Activated naive CD4-positive, alpha-beta T cell treated with anti-CD3 and anti-CD28 coated beads for 36 hours (primary cell): ENCODE results near the gene CLHC1. TPM values are rescaled to one million over a fixed set of nuclear protein-coding genes. Genes with fewer than 3 reads are reported as not detected.
"Not testable (repeated sequence)": the region's sequence is repeated elsewhere in the genome, so short reads cannot be mapped to it uniquely, and the experiment has no call there.

ENCODE experiments used
- CTCF ChIA-PET: fragments of 350-600 bp; sonication (Branson Sonifier 250); formaldehyde crosslinking; loops from one replicate; lab custom pipeline; 2021; ENCODE audit warnings: antibody characterized with exemption; lab: Charles Lee
- DNase-seq: peaks from one replicate; pipeline ENCODE4 v3.0.0-alpha.2; 2020
- H3K27ac Mint-ChIP-seq: one replicate; pipeline ENCODE4 v1.8.0; 2021; ENCODE audit warnings: mild to moderate bottlenecking, mixed read lengths
- H3K27me3 Mint-ChIP-seq: one replicate; pipeline ENCODE4 v1.8.0; 2021; ENCODE audit warnings: low read depth, mixed read lengths
- H3K36me3 Mint-ChIP-seq: one replicate; pipeline ENCODE4 v1.8.0; 2021; ENCODE audit warnings: low read depth, mixed read lengths
- H3K4me1 Mint-ChIP-seq: one replicate; pipeline ENCODE4 v1.8.0; 2021; ENCODE audit warnings: low read depth, mixed read lengths
- H3K4me3 Mint-ChIP-seq: one replicate; pipeline ENCODE4 v1.8.0; 2021; ENCODE audit warnings: mild to moderate bottlenecking, moderate library complexity, mixed read lengths
- H3K9me3 Mint-ChIP-seq: one replicate; pipeline ENCODE4 v1.8.0; 2021; ENCODE audit warnings: mixed read lengths
- intact Hi-C: fragments of 100-400 bp; cut with micrococcal nuclease; formaldehyde crosslinking; loops from one replicate; pipeline ENCODE4 v1.15.1; 2023
- total RNA-seq, 2 experiments: library from RNA; stranded (reverse); gene quantifications; one replicate each; pipeline ENCODE4 v1.2.3, GENCODE V29; 2021

CLHC1 gene
- total RNA-seq, 2 experiments from 2014 or later, result 2.4 to 3.1 TPM

GRCh38 chr2:55135491-55135890 is 96.6 kb downstream of the CLHC1 start:
- Mint-ChIP-seq H3K27me3 (no peaks in the 10 kb centered on the region), H3K27ac (no peak overlapping the region), H3K9me3 (peaks cover 2% of the 10 kb centered on the region), H3K4me3 (no peak overlapping the region), H3K4me1 (peaks cover 25% of the 10 kb centered on the region), H3K36me3 (no peaks in the 10 kb centered on the region)
- intact Hi-C loops, result loop anchor here (2.0 kb wide), 2 partner anchors 87 to 481 kb away; partner anchors contain the start of gene PPP4R3B
- no peak for DNase-seq
- CTCF ChIA-PET, result interaction anchor here (2.1 kb wide), 1 partner anchor 33 kb away, joined by 7 read pairs; no protein-coding TSS in a partner anchor

GRCh38 chr2:55134316-55134706 is 97.8 kb downstream of the CLHC1 start:
- H3K36me3 Mint-ChIP-seq, result no peaks in the 10 kb centered on the region
- peak overlapping the region; percentile 75 for H3K4me3 Mint-ChIP-seq
- H3K4me1 Mint-ChIP-seq, result peaks cover 25% of the 10 kb centered on the region
- H3K27me3 Mint-ChIP-seq, result no peaks in the 10 kb centered on the region
- CTCF ChIA-PET, result interaction anchor here (0.8 to 2.1 kb wide), 3 partner anchors 31 to 235 kb away, joined by 4 to 7 read pairs (median 4); no protein-coding TSS in a partner anchor
- H3K9me3 Mint-ChIP-seq, result peaks cover 2% of the 10 kb centered on the region
- peak overlapping the region; percentile 95 for H3K27ac Mint-ChIP-seq
- intact Hi-C loops, result loop anchor here (1.0 to 5.0 kb wide), 8 partner anchors 34 to 562 kb away; partner anchors contain the start of genes CCDC88A, CLHC1, EML6 and PPP4R3B
- peak; percentile 19 for DNase-seq

- DNase-seq, result peak; percentile 80
- Mint-ChIP-seq H3K36me3 (no peaks in the 10 kb centered on the region), H3K27me3 (no peaks in the 10 kb centered on the region), H3K27ac (peak overlapping the region; percentile 95), H3K4me3 (peak overlapping the region; percentile 75), H3K9me3 (peaks cover 2% of the 10 kb centered on the region), H3K4me1 (peaks cover 25% of the 10 kb centered on the region)
- intact Hi-C loops, result loop anchor here (1.0 to 5.0 kb wide), 8 partner anchors 33 to 561 kb away; partner anchors contain the start of genes CCDC88A, CLHC1, EML6 and PPP4R3B
- CTCF ChIA-PET, result interaction anchor here (0.8 to 2.1 kb wide), 3 partner anchors 32 to 234 kb away, joined by 4 to 7 read pairs (median 4); no protein-coding TSS in a partner anchor
These were observed 98.4 kb downstream of the CLHC1 start for GRCh38 chr2:55133467-55134315.

GRCh38 chr2:55130849-55131248 is 101.2 kb downstream of the CLHC1 start:
- Mint-ChIP-seq H3K36me3 (no peaks in the 10 kb centered on the region), H3K4me1 (peaks cover 20% of the 10 kb centered on the region), H3K27me3 (no peaks in the 10 kb centered on the region), H3K27ac (no peak overlapping the region), H3K4me3 (no peak overlapping the region), H3K9me3 (peaks cover 2% of the 10 kb centered on the region)
- intact Hi-C loops, result loop anchor here (5.0 kb wide), 2 partner anchors 286 to 559 kb away; partner anchors contain the start of gene CCDC88A
- CTCF ChIA-PET, result no interaction called here
- DNase-seq, result no peak

GRCh38 chr2:55126643-55127042 is 105.5 kb downstream of the CLHC1 start:
- H3K36me3 Mint-ChIP-seq, H3K27me3 Mint-ChIP-seq, H3K4me1 Mint-ChIP-seq, DNase-seq, intact Hi-C loops, H3K9me3 Mint-ChIP-seq, H3K4me3 Mint-ChIP-seq, H3K27ac Mint-ChIP-seq: not testable (repeated sequence)
- CTCF ChIA-PET, result interaction anchor here (0.7 kb wide), 1 partner anchor 77 kb away, joined by 4 read pairs; no protein-coding TSS in a partner anchor

Other genes starting within 250 kb of the CLHC1 start
- gene RTN4, start 181.8 kb downstream of the CLHC1 start, total RNA-seq, result 10 to 100 TPM; 76.4 to 76.7 TPM
- gene RPS27A, start 395 bp upstream of the CLHC1 start, total RNA-seq, result 1,000 to 10,000 TPM; 1,468 to 1,556 TPM
- gene MTIF2, start 36.9 kb upstream of the CLHC1 start, total RNA-seq, result 10 to 100 TPM; 43.9 to 44.2 TPM
- gene CCDC88A, start 187.6 kb upstream of the CLHC1 start, total RNA-seq, result 10 to 100 TPM in 1 of 2 experiments, 1 to 10 TPM in 1; 9.7 to 10.7 TPM